Neural cell (in vitro differentiated cells): Measurements from ENCODE around the gene MATN3. TPM values are rescaled to one million over a fixed set of nuclear protein-coding genes. Genes with fewer than 3 reads are reported as not detected.

Source experiments
- H2AFZ ChIP-seq: fragments of 200-600, 300-800 bp; sonication (generic), shearing (Covaris generic); 2 replicates; pipeline ENCODE4 v1.6.0; 2014; ENCODE audit warnings: low read depth, mild to moderate bottlenecking, antibody characterized with exemption, low read length, moderate library complexity
- H3F3A ChIP-seq: fragments of 200-600 bp; shearing (Covaris generic); 2 replicates; pipeline ENCODE4 v1.6.1; 2016; ENCODE audit warnings: mild to moderate bottlenecking, moderate library complexity, mixed read lengths, antibody characterized with exemption, low read length; ENCODE audit not compliant: insufficient read depth, poor library complexity, severe bottlenecking
- H3K27ac ChIP-seq: fragments of 200-600, 300-800 bp; sonication (generic), shearing (Covaris generic); 2 replicates; pipeline ENCODE4 v1.5.1; 2014; ENCODE audit warnings: mild to moderate bottlenecking, low read length, moderate library complexity
- H3K27me3 ChIP-seq: fragments of 300-800, 200-600 bp; sonication (generic), shearing (Covaris generic); 2 replicates; pipeline ENCODE4 v1.6.0; 2014; ENCODE audit warnings: mild to moderate bottlenecking, low read depth, low read length, moderate library complexity; ENCODE audit not compliant: insufficient read depth
- H3K36me3 ChIP-seq: fragments of 300-800, 200-600 bp; sonication (generic), shearing (Covaris generic); 2 replicates; pipeline ENCODE4 v1.5.1; 2014; ENCODE audit warnings: mild to moderate bottlenecking, antibody characterized with exemption, low read length, moderate library complexity; ENCODE audit not compliant: insufficient read depth
- H3K4me2 ChIP-seq: fragments of 300-800, 200-600 bp; sonication (generic), shearing (Covaris generic); 2 replicates; pipeline ENCODE4 v1.6.0; 2014; ENCODE audit warnings: mild to moderate bottlenecking, low read length
- H3K4me3 ChIP-seq: fragments of 300-800, 200-600 bp; sonication (generic), shearing (Covaris generic); 2 replicates; pipeline ENCODE4 v1.5.1; 2014; ENCODE audit warnings: mild to moderate bottlenecking, low read length, moderate library complexity
- H3K79me2 ChIP-seq: fragments of 200-600 bp; shearing (Covaris generic); replicated peaks from 2 replicates; pipeline ENCODE4 v1.6.0; 2014; ENCODE audit warnings: mild to moderate bottlenecking, low read length, moderate library complexity; ENCODE audit not compliant: insufficient read depth
- H3K9ac ChIP-seq: fragments of 300-800, 200-600 bp; sonication (generic), shearing (Covaris generic); 2 replicates; pipeline ENCODE4 v1.6.1; 2016; ENCODE audit warnings: mild to moderate bottlenecking, low read length, mixed read lengths
- H3K9me2 ChIP-seq: fragments of 200-600 bp; shearing (Covaris generic); 2 replicates; pipeline ENCODE4 v1.6.1; 2016; ENCODE audit warnings: mild to moderate bottlenecking, low read length, mixed read lengths; ENCODE audit not compliant: insufficient read depth
- H3K9me3 ChIP-seq: fragments of 200-600, 300-800 bp; sonication (generic), shearing (Covaris generic); 2 replicates; pipeline ENCODE4 v1.6.1; 2016; ENCODE audit warnings: mild to moderate bottlenecking, mixed run types, low read length, moderate library complexity, mixed read lengths
- H4K20me1 ChIP-seq: fragments of 200-600 bp; shearing (Covaris generic); 2 replicates; pipeline ENCODE4 v1.6.1; 2016; ENCODE audit warnings: mild to moderate bottlenecking, mixed run types; ENCODE audit not compliant: insufficient read depth
- CTCF ChIP-seq: fragments of 450-650 bp; IDR thresholded peaks from 2 replicates; pipeline ENCODE4 v1.5.1; 2014; ENCODE audit warnings: antibody characterized with exemption, mild to moderate bottlenecking, moderate library complexity; ENCODE audit not compliant: poor library complexity, severe bottlenecking
- EP300 ChIP-seq: fragments of 450-650 bp; conservative IDR thresholded peaks from 2 replicates; pipeline ENCODE4 v1.6.1; 2014; ENCODE audit warnings: antibody characterized with exemption, mild to moderate bottlenecking, moderate library complexity; ENCODE audit not compliant: poor library complexity, severe bottlenecking
- EZH2 ChIP-seq: fragments of 200-600, 300-800 bp; shearing (Covaris generic), sonication (generic); IDR thresholded peaks from 2 replicates; pipeline ENCODE4 v1.6.1; 2014; ENCODE audit warnings: antibody characterized with exemption, low read length, borderline replicate concordance, mild to moderate bottlenecking; ENCODE audit not compliant: insufficient read depth, poor library complexity, severe bottlenecking
- MXI1 ChIP-seq: fragments of 450-650 bp; conservative IDR thresholded peaks from 2 replicates; pipeline ENCODE4 v1.6.1; 2014; ENCODE audit warnings: antibody characterized with exemption, mild to moderate bottlenecking; ENCODE audit not compliant: poor library complexity, severe bottlenecking
- POLR2AphosphoS5 ChIP-seq: IDR thresholded peaks from 2 replicates; pipeline ENCODE4 v1.6.1; 2012
- RAD21 ChIP-seq: fragments of 450-650 bp; conservative IDR thresholded peaks from 2 replicates; pipeline ENCODE4 v1.6.1; 2014; ENCODE audit warnings: antibody characterized with exemption, mild to moderate bottlenecking, moderate library complexity
- REST ChIP-seq: IDR thresholded peaks from 2 replicates; pipeline ENCODE4 v1.6.1; 2012; ENCODE audit warnings: borderline replicate concordance
- SMC3 ChIP-seq: fragments of 450-650 bp; conservative IDR thresholded peaks from 2 replicates; pipeline ENCODE4 v1.6.1; 2014; ENCODE audit warnings: antibody characterized with exemption, mild to moderate bottlenecking, moderate library complexity; ENCODE audit not compliant: poor library complexity
- TAF1 ChIP-seq: IDR thresholded peaks from 2 replicates; pipeline ENCODE4 v1.6.1; 2012; ENCODE audit warnings: low read depth
- polyA plus RNA-seq: library from polyadenylated mRNA; depleted of rRNA; stranded (reverse); fragments of >200 nt; gene quantifications from 2 replicates; pipeline ENCODE4 v1.2.3, GENCODE V29; 2014

Gene MATN3
- polyA plus RNA-seq, 1 donor from 2014 or later: 0.90 TPM

GRCh38 chr2:20030224-20030623, 17.8 kb upstream of the MATN3 start:
- no peaks in the 10 kb centered on the region for H3F3A ChIP-seq
- H3K27ac ChIP-seq: no peak overlapping the region
- TF ChIP-seq EP300 (no peak), EZH2 (no peak), REST (no peak), RAD21 (no peak), SMC3 (no peak)
- H3K9me2 ChIP-seq: no peaks in the 10 kb centered on the region
- no peak overlapping the region for H3K4me2 ChIP-seq
- no peak overlapping the region for H2AFZ ChIP-seq
- H3K36me3 ChIP-seq: peaks cover 8% of the 10 kb centered on the region
- H3K9me3 ChIP-seq: no peaks in the 10 kb centered on the region
- H3K9ac ChIP-seq: no peak overlapping the region
- no peak overlapping the region for H3K4me3 ChIP-seq
- H4K20me1 ChIP-seq: peaks cover 4% of the 10 kb centered on the region
- H3K27me3 ChIP-seq: no peaks in the 10 kb centered on the region
- H3K79me2 ChIP-seq: no peaks in the 10 kb centered on the region

- Histone ChIP-seq H3K4me3 (no peak overlapping the region), H3K27ac (no peak overlapping the region), H3K4me2 (no peak overlapping the region), H3K79me2 (no peaks in the 10 kb centered on the region), H3K9me3 (no peaks in the 10 kb centered on the region), H3K27me3 (no peaks in the 10 kb centered on the region), H3K9ac (no peak overlapping the region), H3K36me3 (peaks cover 11% of the 10 kb centered on the region), H3F3A (no peaks in the 10 kb centered on the region), H4K20me1 (peaks cover under 1% of the 10 kb centered on the region), H2AFZ (no peak overlapping the region), H3K9me2 (no peaks in the 10 kb centered on the region)
- no peak for TF ChIP-seq RAD21
- no peak for TF ChIP-seq SMC3
- TF ChIP-seq TAF1: no peak
- TF ChIP-seq EP300: no peak
- no peak for TF ChIP-seq REST
- no peak for TF ChIP-seq MXI1
- no peak for TF ChIP-seq CTCF
- TF ChIP-seq EZH2: no peak
- TF ChIP-seq POLR2AphosphoS5: no peak
Measured at GRCh38 chr2:20027705-20028434, 15.4 kb upstream of the MATN3 start.
